PC-3 (cell line): Measurements from ENCODE around the gene RXFP1. TPM values are rescaled to one million over a fixed set of nuclear protein-coding genes. Genes with fewer than 3 reads are reported as not detected.
A peak's percentile ranks its signal among the peaks of the same experiment; 100 is the strongest.

Experiments used
- ATAC-seq: fragments of 200-7000 bp; cut with Tn5 transposase; 2 replicates; pipeline ENCODE4 v1.9.1; 2020; ENCODE audit warnings: mild to moderate bottlenecking, moderate library complexity
- BruUV-seq: library from RNA; stranded (reverse); fragments of 400-500 nt; replicated peaks from 2 replicates; lab custom pipeline; 2021; lab: Mats Ljungman, UMichigan
- CTCF ChIA-PET: fragments of 300-600 bp; sonication (Branson Sonifier 250); formaldehyde crosslinking; loops from one replicate; lab custom pipeline; 2022; ENCODE audit warnings: antibody characterized with exemption; lab: Charles Lee
- POLR2A ChIA-PET: fragments of 300-600 bp; sonication (Branson Sonifier 250); formaldehyde crosslinking; loops from one replicate; lab custom pipeline; 2022; ENCODE audit warnings: antibody characterized with exemption; ENCODE audit not compliant: unreplicated experiment; lab: Charles Lee
- DNase-seq: peaks from one replicate; pipeline ENCODE4 v3.0.0-alpha.2; 2015
- H2AFZ ChIP-seq: fragments of 300-600 bp; sonication (generic); 2 replicates; pipeline ENCODE4 v1.6.0; 2016; ENCODE audit warnings: antibody characterized with exemption, low read length
- H3F3A ChIP-seq: fragments of 300-600 bp; sonication (generic); one replicate; pipeline ENCODE4 v1.6.0; 2017; ENCODE audit warnings: antibody characterized with exemption, low read length, control low read depth, mild to moderate bottlenecking; ENCODE audit not compliant: unreplicated experiment
- H3K27ac ChIP-seq: fragments of 300-600 bp; sonication (generic); 2 replicates; pipeline ENCODE4 v1.5.1; 2016; ENCODE audit warnings: mild to moderate bottlenecking, low read length
- H3K27me3 ChIP-seq: fragments of 300-600 bp; sonication (generic); 2 replicates; pipeline ENCODE4 v1.6.1; 2016; ENCODE audit warnings: low read length, mixed read lengths
- H3K36me3 ChIP-seq: fragments of 300-600 bp; sonication (generic); 2 replicates; pipeline ENCODE4 v1.6.1; 2016; ENCODE audit warnings: low read depth, mixed run types, low read length, mixed read lengths
- H3K4me1 ChIP-seq: fragments of 300-600 bp; sonication (generic); 2 replicates; pipeline ENCODE4 v1.5.1; 2016; ENCODE audit warnings: low read length; ENCODE audit not compliant: insufficient read depth
- H3K4me2 ChIP-seq: fragments of 300-600 bp; sonication (generic); 2 replicates; pipeline ENCODE4 v1.6.0; 2016; ENCODE audit warnings: low read length
- H3K4me3 ChIP-seq: fragments of 300-600 bp; sonication (generic); 2 replicates; pipeline ENCODE4 v1.5.1; 2016; ENCODE audit warnings: mild to moderate bottlenecking, low read length, mixed read lengths
- H3K79me2 ChIP-seq: fragments of 300-600 bp; sonication (generic); 2 replicates; pipeline ENCODE4 v1.6.1; 2017; ENCODE audit warnings: low read length, mixed read lengths
- H3K9ac ChIP-seq: fragments of 300-600 bp; sonication (generic); 2 replicates; pipeline ENCODE4 v1.6.0; 2016; ENCODE audit warnings: mild to moderate bottlenecking, low read length
- H3K9me2 ChIP-seq: fragments of 300-600 bp; sonication (generic); replicated peaks from 2 replicates; pipeline ENCODE4 v1.6.1; 2016; ENCODE audit warnings: mixed run types, low read length, mixed read lengths
- H3K9me3 ChIP-seq: fragments of 300-600 bp; sonication (generic); 2 replicates; pipeline ENCODE4 v1.6.1; 2016; ENCODE audit warnings: low read length, mixed read lengths
- H4K20me1 ChIP-seq: fragments of 300-600 bp; sonication (generic); 2 replicates; pipeline ENCODE4 v1.6.1; 2016; ENCODE audit warnings: low read length, mixed read lengths
- EZH2 ChIP-seq: fragments of 300-600 bp; sonication (generic); IDR thresholded peaks from one replicate; pipeline ENCODE4 v1.6.1; 2017; ENCODE audit warnings: antibody characterized with exemption, mild to moderate bottlenecking, low read length; ENCODE audit not compliant: unreplicated experiment
- EZH2phosphoT487 ChIP-seq: fragments of 300-600 bp; sonication (generic); IDR thresholded peaks from 2 replicates; pipeline ENCODE4 v1.6.1; 2018; ENCODE audit warnings: mild to moderate bottlenecking, antibody characterized with exemption, low read length, borderline replicate concordance
- intact Hi-C: fragments of 100-400 bp; cut with micrococcal nuclease; formaldehyde crosslinking; loops from 2 replicates; pipeline ENCODE4 v1.9.0; 2023
- total RNA-seq: library from RNA; depleted of rRNA; stranded (reverse); fragments of >200 nt; gene quantifications from 2 replicates; pipeline ENCODE4 v1.2.3, GENCODE V29; 2014
- TF ChIP-seq, protein P1 (sequence below): fragments of 300-600 bp; sonication (generic); conservative IDR thresholded peaks from 2 replicates; pipeline ENCODE4 v1.5.1; 2017; ENCODE audit warnings: antibody characterized with exemption, low read depth, mild to moderate bottlenecking, low read length

Gene RXFP1
- total RNA-seq, 1 experiment from 2014 or later: not detected

DNA sequence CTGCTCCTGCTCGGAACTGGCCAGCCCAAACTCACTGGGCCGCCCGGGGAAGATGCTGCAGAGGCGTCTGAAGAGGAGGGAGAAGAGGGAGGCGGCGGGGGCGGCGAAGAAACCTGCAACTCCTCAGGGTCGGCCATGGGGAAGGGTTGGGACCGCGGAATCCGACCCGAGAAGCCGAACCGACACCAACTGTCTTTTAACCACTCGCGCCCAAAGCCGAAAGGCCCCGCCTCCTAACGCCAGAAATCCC lies 149.9 kb downstream of the RXFP1 start, which contains the start of gene C4orf46:
TSS of gene C4orf46 (minus strand) at position 223 of the 250 bp plus-strand sequence. CDS start at position 137, 86 bp downstream.
- ATAC-seq: no peak
- intact Hi-C loops: no loop called here

DNA sequence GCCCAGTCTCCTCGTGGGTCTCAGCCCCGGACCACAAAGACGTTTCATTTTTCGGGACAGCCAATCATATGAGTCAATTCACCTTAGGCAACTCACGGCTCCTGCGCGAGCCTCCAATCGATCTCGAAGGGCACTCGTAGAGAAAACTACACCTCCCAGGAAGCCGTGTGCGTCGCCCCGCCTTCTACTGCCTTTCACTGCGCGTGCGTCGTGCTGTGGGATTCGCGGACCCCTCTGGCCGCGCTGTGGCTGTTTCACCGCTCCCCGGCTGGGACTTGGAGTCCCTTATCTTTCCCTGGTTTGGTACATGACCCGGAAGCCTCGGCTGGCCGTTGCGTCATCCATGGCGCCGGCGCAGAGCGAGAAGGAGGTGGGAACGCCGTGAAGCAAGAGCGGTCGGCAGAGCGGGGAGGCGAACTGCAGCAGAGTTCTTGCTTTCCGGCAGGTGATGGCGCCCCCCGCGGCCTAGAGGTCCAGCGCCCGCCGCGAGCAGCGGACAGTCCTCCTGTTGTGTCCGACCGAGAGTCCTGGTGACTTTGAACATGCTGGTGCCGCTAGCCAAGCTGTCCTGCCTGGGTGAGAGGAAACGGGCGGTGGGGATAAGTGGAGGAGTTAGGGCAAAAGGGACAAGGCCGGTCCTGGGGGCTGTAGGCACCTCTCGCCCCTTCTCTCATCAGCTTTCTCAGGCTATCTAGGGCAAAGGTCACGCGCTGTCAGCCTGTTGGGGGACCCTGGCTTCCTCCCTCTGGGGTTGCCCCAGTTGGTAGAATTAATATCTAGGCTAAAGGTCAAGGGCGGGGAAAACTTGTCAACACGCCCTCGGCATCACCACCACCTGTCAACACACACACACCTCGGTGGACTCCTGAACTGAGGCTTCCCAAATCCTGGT lies 150.5 kb downstream of the RXFP1 start, which contains the start of gene ETFDH:
TSS of gene ETFDH (plus strand) at position 382 of the 892 bp plus-strand sequence. CDS start at position 543, 161 bp downstream.
- POLR2A ChIA-PET: no interaction called here
- Histone ChIP-seq H3K4me1 (peaks cover 12% of the 10 kb centered on the region), H3F3A (no peaks in the 10 kb centered on the region), H3K9ac (peak within 1 kb of the TSS; percentile 88), H4K20me1 (peaks cover 5% of the 10 kb centered on the region; the same call in 1 of the 2 replicates), H3K9me2 (no peaks in the 10 kb centered on the region), H3K9me3 (no peaks in the 10 kb centered on the region), H3K27ac (peak within 1 kb of the TSS; percentile 67), H3K4me2 (peak within 1 kb of the TSS; percentile 89), H3K79me2 (peaks cover 55% of the 10 kb centered on the region), H3K4me3 (peak within 1 kb of the TSS; percentile 76), H3K36me3 (peaks cover 2% of the 10 kb centered on the region; the same call in 1 of the 2 replicates), H2AFZ (peak within 1 kb of the TSS; percentile 95), H3K27me3 (no peaks in the 10 kb centered on the region)
- DNase-seq (peak; percentile 96), ATAC-seq (peak; percentile 88)
- TF ChIP-seq, protein P1, sequence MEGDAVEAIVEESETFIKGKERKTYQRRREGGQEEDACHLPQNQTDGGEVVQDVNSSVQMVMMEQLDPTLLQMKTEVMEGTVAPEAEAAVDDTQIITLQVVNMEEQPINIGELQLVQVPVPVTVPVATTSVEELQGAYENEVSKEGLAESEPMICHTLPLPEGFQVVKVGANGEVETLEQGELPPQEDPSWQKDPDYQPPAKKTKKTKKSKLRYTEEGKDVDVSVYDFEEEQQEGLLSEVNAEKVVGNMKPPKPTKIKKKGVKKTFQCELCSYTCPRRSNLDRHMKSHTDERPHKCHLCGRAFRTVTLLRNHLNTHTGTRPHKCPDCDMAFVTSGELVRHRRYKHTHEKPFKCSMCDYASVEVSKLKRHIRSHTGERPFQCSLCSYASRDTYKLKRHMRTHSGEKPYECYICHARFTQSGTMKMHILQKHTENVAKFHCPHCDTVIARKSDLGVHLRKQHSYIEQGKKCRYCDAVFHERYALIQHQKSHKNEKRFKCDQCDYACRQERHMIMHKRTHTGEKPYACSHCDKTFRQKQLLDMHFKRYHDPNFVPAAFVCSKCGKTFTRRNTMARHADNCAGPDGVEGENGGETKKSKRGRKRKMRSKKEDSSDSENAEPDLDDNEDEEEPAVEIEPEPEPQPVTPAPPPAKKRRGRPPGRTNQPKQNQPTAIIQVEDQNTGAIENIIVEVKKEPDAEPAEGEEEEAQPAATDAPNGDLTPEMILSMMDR: peak; percentile 72
- no peak for TF ChIP-seq EZH2phosphoT487
- CTCF ChIA-PET: no interaction called here
- BruUV-seq: no TSS peak
- intact Hi-C loops: no loop called here

More for the DNA sequence above, 149.9 kb downstream of the RXFP1 start, which contains the start of gene C4orf46:
- Histone ChIP-seq H4K20me1 (peaks cover 5% of the 10 kb centered on the region; the same call in 1 of the 2 replicates), H3K36me3 (peaks cover 2% of the 10 kb centered on the region), H3K9me3 (no peaks in the 10 kb centered on the region), H3K27ac (peak within 1 kb of the TSS; percentile 67), H3K79me2 (peaks cover 60% of the 10 kb centered on the region), H3K4me2 (peak within 1 kb of the TSS; percentile 89), H3K4me1 (peaks cover 12% of the 10 kb centered on the region), H3K4me3 (peak within 1 kb of the TSS; percentile 76), H2AFZ (peak within 1 kb of the TSS; percentile 95), H3F3A (no peaks in the 10 kb centered on the region), H3K9me2 (no peaks in the 10 kb centered on the region), H3K9ac (peak within 1 kb of the TSS; percentile 88), H3K27me3 (no peaks in the 10 kb centered on the region)
- peak; percentile 5 for DNase-seq
- BruUV-seq: TSS peak; percentile 43
- ChIA-PET CTCF (no interaction called here), POLR2A (no interaction called here)
- TF ChIP-seq, protein P1: no peak
- TF ChIP-seq EZH2: no peak

DNA sequence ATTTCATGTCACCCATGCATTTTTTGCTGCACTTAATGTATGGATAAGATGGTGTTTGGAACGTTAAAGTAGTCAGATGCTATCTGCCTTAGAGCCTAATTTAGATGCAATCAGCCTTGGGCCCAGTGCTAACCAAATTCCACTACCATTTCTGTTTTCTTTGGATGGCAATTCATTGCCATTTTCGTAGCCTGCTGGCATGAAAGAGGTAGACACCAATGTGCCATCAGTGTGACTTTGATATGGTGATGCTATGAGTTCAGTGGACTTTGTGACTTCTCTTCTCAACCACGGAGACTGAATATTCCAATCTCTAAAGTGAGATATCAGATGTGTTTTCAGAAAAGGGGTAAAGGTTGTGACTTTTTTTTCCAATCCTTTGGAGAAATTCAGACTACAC lies 152.0 kb downstream of the RXFP1 start:
- Histone ChIP-seq H4K20me1 (peaks cover 5% of the 10 kb centered on the region; the same call in 1 of the 2 replicates), H3K36me3 (0 out of 2 replicates have a peak, but pooled peaks cover 2% of the 10 kb centered on the region), H3K9me2 (no peaks in the 10 kb centered on the region), H3K27me3 (no peaks in the 10 kb centered on the region), H3K4me2 (peak overlapping the region; percentile 89; the same call in 1 of the 2 replicates), H3K4me3 (no peak overlapping the region; the same call in 1 of the 2 replicates), H3K27ac (no peak overlapping the region), H3K9ac (no peak overlapping the region), H3K4me1 (peaks cover 12% of the 10 kb centered on the region), H3F3A (no peaks in the 10 kb centered on the region), H3K9me3 (no peaks in the 10 kb centered on the region), H3K79me2 (peaks cover 45% of the 10 kb centered on the region), H2AFZ (no peak overlapping the region)
- no TSS peak for BruUV-seq
- POLR2A ChIA-PET: no interaction called here
- intact Hi-C loops: no loop called here
- CTCF ChIA-PET: no interaction called here
- no peak for ATAC-seq
- TF ChIP-seq, protein P1: no peak
- TF ChIP-seq EZH2phosphoT487 (no peak), EZH2 (no peak)
- DNase-seq: no peak
